ENCODE measurements around the gene SMIM31.

DNA sequence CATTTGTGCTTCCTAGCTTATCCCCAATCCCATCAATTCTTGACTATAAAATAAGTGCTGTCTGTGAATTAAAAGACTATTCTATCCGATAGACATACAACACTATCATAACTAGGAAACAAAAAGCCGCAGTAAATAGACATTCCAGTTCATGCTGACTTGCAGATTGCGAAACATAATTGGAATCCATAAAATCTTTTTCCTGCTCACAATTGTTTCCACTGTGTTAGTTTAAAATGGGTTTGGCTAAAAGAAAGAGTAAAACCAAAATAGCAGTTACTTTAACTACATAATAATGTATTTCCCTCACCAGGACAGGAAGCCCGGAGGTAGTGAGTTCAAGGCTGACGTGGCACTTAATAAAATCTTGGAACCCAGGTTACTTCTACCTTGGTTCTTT lies 17.2 kb downstream of the SMIM31 start:
- TF ChIP-seq, protein P1, sequence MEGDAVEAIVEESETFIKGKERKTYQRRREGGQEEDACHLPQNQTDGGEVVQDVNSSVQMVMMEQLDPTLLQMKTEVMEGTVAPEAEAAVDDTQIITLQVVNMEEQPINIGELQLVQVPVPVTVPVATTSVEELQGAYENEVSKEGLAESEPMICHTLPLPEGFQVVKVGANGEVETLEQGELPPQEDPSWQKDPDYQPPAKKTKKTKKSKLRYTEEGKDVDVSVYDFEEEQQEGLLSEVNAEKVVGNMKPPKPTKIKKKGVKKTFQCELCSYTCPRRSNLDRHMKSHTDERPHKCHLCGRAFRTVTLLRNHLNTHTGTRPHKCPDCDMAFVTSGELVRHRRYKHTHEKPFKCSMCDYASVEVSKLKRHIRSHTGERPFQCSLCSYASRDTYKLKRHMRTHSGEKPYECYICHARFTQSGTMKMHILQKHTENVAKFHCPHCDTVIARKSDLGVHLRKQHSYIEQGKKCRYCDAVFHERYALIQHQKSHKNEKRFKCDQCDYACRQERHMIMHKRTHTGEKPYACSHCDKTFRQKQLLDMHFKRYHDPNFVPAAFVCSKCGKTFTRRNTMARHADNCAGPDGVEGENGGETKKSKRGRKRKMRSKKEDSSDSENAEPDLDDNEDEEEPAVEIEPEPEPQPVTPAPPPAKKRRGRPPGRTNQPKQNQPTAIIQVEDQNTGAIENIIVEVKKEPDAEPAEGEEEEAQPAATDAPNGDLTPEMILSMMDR (IDR thresholded peaks at IDR 0.05), result no peak
- TF ChIP-seq POLR2A (IDR thresholded peaks at IDR 0.05), result no peak
